GM12864 (cell line): ENCODE results near the gene SHISAL1.

ENCODE experiments used
- DNase-seq: peaks from one replicate; pipeline ENCODE4 v3.0.0-alpha.2; 2011; ENCODE audit warnings: low read depth
- H3K4me3 ChIP-seq: 2 replicates; pipeline ENCODE4 v1.5.1; 2011; ENCODE audit warnings: mild to moderate bottlenecking, low read depth, low read length, control low read depth
- CTCF ChIP-seq: IDR thresholded peaks from 2 replicates; pipeline ENCODE4 v1.5.1; 2011; ENCODE audit warnings: low read depth, mild to moderate bottlenecking, moderate library complexity, low read length, control low read depth, inconsistent platforms; ENCODE audit errors: missing control alignments

Gene SHISAL1

DNA sequence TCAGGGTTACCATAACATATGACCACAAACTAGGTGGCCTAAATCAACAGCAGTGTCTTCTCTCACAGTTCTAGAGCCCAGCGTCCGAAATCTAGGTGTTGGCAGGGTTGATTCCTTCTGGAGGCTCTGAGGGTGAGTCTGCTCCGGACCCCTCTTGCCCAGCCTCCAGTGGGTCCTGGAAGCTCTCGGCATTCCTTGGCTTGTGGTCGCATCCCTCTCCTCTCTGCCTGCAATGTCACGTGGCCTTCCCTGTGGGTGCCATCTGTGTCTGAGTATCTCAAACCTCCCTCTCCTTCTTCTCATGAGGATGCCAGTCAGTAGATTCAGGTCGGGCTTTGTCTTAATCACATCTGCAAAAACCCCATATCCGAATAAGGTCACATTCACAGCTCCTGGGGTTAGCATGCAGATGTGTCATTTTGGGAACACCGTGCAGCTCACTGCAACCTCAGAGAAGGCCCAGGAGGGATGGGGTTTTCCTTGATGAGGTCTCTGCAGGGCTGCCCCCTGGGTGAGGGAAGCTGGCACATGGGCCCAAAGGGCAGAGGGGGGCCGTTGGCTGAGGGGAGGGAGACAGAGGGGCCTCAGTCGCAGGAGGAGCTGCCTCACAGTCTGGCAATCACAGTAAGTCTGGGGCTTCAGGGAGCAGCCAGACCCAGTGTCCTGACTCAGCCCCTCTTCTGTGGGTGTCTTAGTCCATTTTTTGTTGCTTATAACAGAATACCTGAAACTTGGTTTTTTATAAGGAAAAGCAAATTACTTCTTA lies 90.9 kb downstream of the SHISAL1 start:
- H3K4me3 ChIP-seq: no peak overlapping the region
- no peak for DNase-seq
- no peak for TF ChIP-seq CTCF

- DNase-seq: no peak
- H3K4me3 ChIP-seq: no peak overlapping the region
- TF ChIP-seq CTCF: no peak
Observed at GRCh38 chr22:44220727-44221680, 91.7 kb downstream of the SHISAL1 start.

GRCh38 chr22:44219101-44219870 lies 93.5 kb downstream of the SHISAL1 start:
- TF ChIP-seq CTCF: no peak
- no peak overlapping the region for H3K4me3 ChIP-seq
- no peak for DNase-seq

DNA sequence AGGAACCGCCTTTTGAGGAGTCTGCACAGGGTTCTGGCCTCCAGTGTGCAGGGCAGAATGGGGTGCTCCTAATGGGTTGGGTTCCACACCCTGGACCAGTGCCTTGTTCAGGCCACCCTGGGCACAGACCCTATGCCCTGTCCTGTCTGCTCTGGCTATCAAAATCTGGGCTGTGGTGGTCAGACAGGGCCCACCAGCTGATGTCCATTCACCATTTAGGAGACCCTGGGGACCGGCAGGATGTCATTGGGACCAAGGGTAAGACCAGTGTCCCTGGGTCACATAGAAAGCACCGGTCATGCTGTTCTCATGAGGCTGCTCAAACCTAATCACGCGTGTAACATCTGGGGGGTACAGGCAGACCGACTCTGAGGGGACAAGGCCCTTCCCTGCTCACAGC lies 94.7 kb downstream of the SHISAL1 start:
- DNase-seq: no peak
- no peak overlapping the region for H3K4me3 ChIP-seq
- no peak for TF ChIP-seq CTCF

DNA sequence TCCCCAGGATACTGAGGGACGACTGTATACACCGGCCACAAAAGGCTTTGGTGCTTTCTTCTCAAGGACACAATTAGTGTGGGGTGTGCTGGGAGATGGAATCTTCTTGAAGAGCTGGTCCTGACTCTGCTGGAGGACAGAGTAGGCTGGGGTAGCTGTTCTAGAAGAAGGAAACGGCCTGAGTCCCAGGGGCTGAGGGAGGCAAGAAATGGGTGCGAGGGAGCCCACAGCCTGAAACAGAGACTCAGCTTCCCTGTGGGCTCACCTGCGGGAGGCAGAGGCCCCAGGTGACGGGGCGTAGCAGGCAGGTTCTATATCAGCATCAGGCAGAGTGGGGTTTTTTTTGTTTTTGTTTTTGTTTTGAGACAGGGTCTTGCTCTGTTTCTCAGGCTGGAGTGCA lies 95.4 kb downstream of the SHISAL1 start:
- H3K4me3 ChIP-seq: no peak overlapping the region
- DNase-seq: no peak
- TF ChIP-seq CTCF: no peak

DNA sequence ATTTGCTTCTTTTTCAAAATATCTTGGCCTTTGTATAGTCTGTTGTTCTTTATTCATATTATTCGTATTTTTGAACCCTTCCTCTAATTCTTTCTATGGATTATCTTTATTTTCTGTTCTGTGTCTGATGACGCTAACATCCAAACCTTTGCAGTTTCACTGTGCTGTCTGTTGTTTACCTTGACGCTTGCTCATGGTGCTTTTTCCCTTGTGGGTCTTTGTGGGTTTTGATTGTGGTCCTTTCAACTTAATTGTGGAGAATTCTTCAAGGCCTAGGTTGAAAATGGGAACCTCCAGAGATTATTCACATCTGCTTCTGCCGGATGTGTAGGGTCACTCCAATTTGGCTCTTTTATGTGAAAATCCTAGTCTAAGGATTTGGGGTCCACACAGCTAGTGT lies 97.5 kb downstream of the SHISAL1 start:
- no peak for DNase-seq
- no peak overlapping the region for H3K4me3 ChIP-seq
- TF ChIP-seq CTCF: no peak
